ENCODE data around the gene RNF149.
"Not testable (repeated sequence)": the region's sequence is repeated elsewhere in the genome, so short reads cannot be mapped to it uniquely, and the experiment has no call there.

- not testable (repeated sequence) for TF ChIP-seq CTCF (IDR thresholded peaks at IDR 0.05; ENCODE audit: insufficient read depth, low read length, poor library complexity, severe bottlenecking); EZH2phosphoT487 (conservative IDR thresholded peaks at IDR 0.05; ENCODE audit: low read length)
These were observed 67.8 kb downstream of the RNF149 start for GRCh38 chr2:101240694-101241093.
